ENCODE results near the gene UBE2U. TPM values are rescaled to one million over a fixed set of nuclear protein-coding genes. Genes with fewer than 3 reads are reported as not detected.
"Not testable (repeated sequence)": the region's sequence is repeated elsewhere in the genome, so short reads cannot be mapped to it uniquely, and the experiment has no call there.

UBE2U gene
- total RNA-seq, 1 experiment from 2014 or later: not detected

DNA sequence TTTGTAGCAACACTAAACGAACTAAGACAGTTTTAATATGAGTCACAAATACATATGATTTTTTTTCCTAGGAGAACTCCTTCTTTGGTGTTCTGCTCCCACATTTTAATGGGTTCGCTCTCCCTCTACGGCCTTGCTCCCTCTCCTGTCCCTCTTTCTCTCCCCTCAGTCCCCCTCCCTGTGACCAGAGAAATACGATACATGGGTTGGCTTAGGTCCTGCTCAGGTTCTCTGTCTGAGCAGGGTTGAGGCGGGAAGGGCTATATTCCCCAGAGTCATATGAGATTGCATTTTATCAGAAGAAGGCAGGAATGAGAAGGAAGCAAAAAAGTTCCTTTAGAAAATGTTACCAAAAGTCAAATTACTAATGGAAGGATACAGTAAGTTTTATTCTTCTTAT, 44.6 kb downstream of the UBE2U start:
- no peaks in the 10 kb centered on the region for H3K36me3 Mint-ChIP-seq (ENCODE audit: insufficient read depth, unreplicated experiment)
- TF ChIP-seq CTCF (IDR thresholded peaks at IDR 0.05; ENCODE audit: unreplicated experiment): no peak
- no TSS peak for BruUV-seq (replicated peaks)
- H3K4me1 Mint-ChIP-seq (ENCODE audit: low read depth, unreplicated experiment): peaks cover 20% of the 10 kb centered on the region
- H3K4me3 Mint-ChIP-seq (ENCODE audit: low read depth, unreplicated experiment): no peak overlapping the region
- no peak overlapping the region for H3K27ac Mint-ChIP-seq (ENCODE audit: unreplicated experiment)
- CTCF ChIA-PET: interaction anchor here (0.6 to 1.1 kb wide), 4 partner anchors 19 to 672 kb away, joined by 3 to 4 read pairs (median 3); no protein-coding TSS in a partner anchor
- no peaks in the 10 kb centered on the region for H3K9me3 Mint-ChIP-seq (ENCODE audit: low read depth, unreplicated experiment)
- H3K27me3 Mint-ChIP-seq (ENCODE audit: unreplicated experiment): peaks cover 11% of the 10 kb centered on the region
- DNase-seq: no peak
- intact Hi-C loops (cut with micrococcal nuclease; ENCODE audit: unreplicated experiment): no loop called here

DNA sequence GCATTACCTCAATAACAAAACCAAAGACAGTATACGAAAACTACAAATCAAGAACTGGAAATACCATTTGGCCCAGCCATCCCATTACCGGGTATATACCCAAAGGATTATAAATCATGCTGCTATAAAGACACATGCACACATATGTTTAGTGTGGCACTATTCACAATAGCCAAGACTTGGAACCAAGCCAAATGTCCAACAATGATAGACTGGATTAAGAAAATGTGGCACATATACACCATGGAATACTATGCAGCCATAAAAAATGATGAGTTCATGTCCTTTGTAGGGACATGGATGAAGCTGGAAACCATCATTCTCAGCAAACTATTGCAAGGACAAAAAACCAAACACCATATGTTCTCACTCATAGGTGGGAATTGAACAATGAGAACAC, 47.0 kb downstream of the UBE2U start:
- H3K36me3 Mint-ChIP-seq (ENCODE audit: insufficient read depth, unreplicated experiment); DNase-seq; H3K9me3 Mint-ChIP-seq (ENCODE audit: low read depth, unreplicated experiment); CTCF ChIA-PET; intact Hi-C loops (cut with micrococcal nuclease; ENCODE audit: unreplicated experiment); BruUV-seq (replicated peaks); H3K27ac Mint-ChIP-seq (ENCODE audit: unreplicated experiment); H3K4me1 Mint-ChIP-seq (ENCODE audit: low read depth, unreplicated experiment); H3K4me3 Mint-ChIP-seq (ENCODE audit: low read depth, unreplicated experiment): not testable (repeated sequence)
- H3K27me3 Mint-ChIP-seq (ENCODE audit: unreplicated experiment): peaks cover 35% of the 10 kb centered on the region

GRCh38 chr1:64251971-64252370, 48.5 kb downstream of the UBE2U start:
- intact Hi-C loops (cut with micrococcal nuclease; ENCODE audit: unreplicated experiment): no loop called here
- Mint-ChIP-seq H3K27me3 (ENCODE audit: unreplicated experiment) (peaks cover 44% of the 10 kb centered on the region), H3K36me3 (ENCODE audit: insufficient read depth, unreplicated experiment) (no peaks in the 10 kb centered on the region), H3K9me3 (ENCODE audit: low read depth, unreplicated experiment) (peaks cover 2% of the 10 kb centered on the region), H3K4me3 (ENCODE audit: low read depth, unreplicated experiment) (no peak overlapping the region), H3K27ac (ENCODE audit: unreplicated experiment) (no peak overlapping the region), H3K4me1 (ENCODE audit: low read depth, unreplicated experiment) (no peaks in the 10 kb centered on the region)
- BruUV-seq (replicated peaks): no TSS peak
- no peak for DNase-seq
- no peak for TF ChIP-seq CTCF (IDR thresholded peaks at IDR 0.05; ENCODE audit: unreplicated experiment)
- CTCF ChIA-PET: no interaction called here

DNA sequence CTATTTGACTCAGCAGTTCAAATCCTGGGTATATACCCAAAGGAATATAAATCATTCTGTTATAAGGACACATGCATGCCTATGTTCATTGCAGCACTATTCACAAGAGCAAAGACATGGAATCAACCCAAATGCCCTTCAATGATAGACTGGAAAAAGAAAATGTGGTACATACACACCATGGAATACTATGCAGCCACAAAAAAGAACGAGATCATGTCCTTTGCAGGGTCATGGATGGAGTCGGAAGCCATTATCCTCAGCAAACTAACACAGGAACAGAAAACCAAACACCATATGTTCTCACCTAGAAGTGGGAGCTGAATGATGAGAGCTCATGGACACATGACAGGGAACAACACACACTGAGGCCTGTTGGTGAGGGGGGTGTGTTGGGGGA, 53.8 kb downstream of the UBE2U start:
- H3K4me1 Mint-ChIP-seq (ENCODE audit: low read depth, unreplicated experiment); DNase-seq; H3K9me3 Mint-ChIP-seq (ENCODE audit: low read depth, unreplicated experiment); intact Hi-C loops (cut with micrococcal nuclease; ENCODE audit: unreplicated experiment); H3K36me3 Mint-ChIP-seq (ENCODE audit: insufficient read depth, unreplicated experiment); H3K27ac Mint-ChIP-seq (ENCODE audit: unreplicated experiment); BruUV-seq (replicated peaks); H3K4me3 Mint-ChIP-seq (ENCODE audit: low read depth, unreplicated experiment): not testable (repeated sequence)
- peaks cover 55% of the 10 kb centered on the region for H3K27me3 Mint-ChIP-seq (ENCODE audit: unreplicated experiment)
- CTCF ChIA-PET: interaction anchor here (0.7 kb wide), 1 partner anchor 30 kb away, joined by 3 read pairs; no protein-coding TSS in a partner anchor

GRCh38 chr1:64258444-64258843, 55.0 kb downstream of the UBE2U start:
- CTCF ChIA-PET; H3K27ac Mint-ChIP-seq (ENCODE audit: unreplicated experiment); H3K9me3 Mint-ChIP-seq (ENCODE audit: low read depth, unreplicated experiment); intact Hi-C loops (cut with micrococcal nuclease; ENCODE audit: unreplicated experiment); H3K4me1 Mint-ChIP-seq (ENCODE audit: low read depth, unreplicated experiment); BruUV-seq (replicated peaks); H3K36me3 Mint-ChIP-seq (ENCODE audit: insufficient read depth, unreplicated experiment); DNase-seq; H3K4me3 Mint-ChIP-seq (ENCODE audit: low read depth, unreplicated experiment): not testable (repeated sequence)
- peaks cover 55% of the 10 kb centered on the region for H3K27me3 Mint-ChIP-seq (ENCODE audit: unreplicated experiment)

DNA sequence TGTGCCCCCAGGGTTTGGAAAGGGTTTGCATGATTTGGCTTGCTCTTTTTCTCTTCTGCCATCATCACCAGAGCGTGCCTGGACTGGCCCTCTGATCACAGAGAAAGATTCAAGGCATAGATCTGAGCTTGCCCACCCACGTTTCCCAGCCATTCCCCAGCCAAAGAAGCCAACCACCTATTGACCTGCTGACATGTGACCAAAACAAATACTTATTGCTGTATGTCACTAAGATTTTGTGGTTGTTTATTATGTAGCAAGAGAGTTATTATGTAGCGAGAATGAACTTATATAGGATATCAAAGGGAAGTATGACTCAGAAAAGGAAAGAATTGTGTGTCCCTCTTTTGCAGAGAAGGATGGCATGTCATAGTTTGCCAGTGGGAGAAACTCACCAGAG, 59.9 kb downstream of the UBE2U start:
- H3K27me3 Mint-ChIP-seq (ENCODE audit: unreplicated experiment): peaks cover 32% of the 10 kb centered on the region
- H3K4me1 Mint-ChIP-seq (ENCODE audit: low read depth, unreplicated experiment): no peaks in the 10 kb centered on the region
- no peak for TF ChIP-seq CTCF (IDR thresholded peaks at IDR 0.05; ENCODE audit: unreplicated experiment)
- H3K27ac Mint-ChIP-seq (ENCODE audit: unreplicated experiment): no peak overlapping the region
- H3K9me3 Mint-ChIP-seq (ENCODE audit: low read depth, unreplicated experiment): no peaks in the 10 kb centered on the region
- H3K36me3 Mint-ChIP-seq (ENCODE audit: insufficient read depth, unreplicated experiment): no peaks in the 10 kb centered on the region
- no peak for DNase-seq
- CTCF ChIA-PET: interaction anchor here (0.8 kb wide), 1 partner anchor 358 kb away, joined by 3 read pairs; no protein-coding TSS in a partner anchor
- BruUV-seq (replicated peaks): no TSS peak
- H3K4me3 Mint-ChIP-seq (ENCODE audit: low read depth, unreplicated experiment): no peak overlapping the region
- intact Hi-C loops (cut with micrococcal nuclease; ENCODE audit: unreplicated experiment): no loop called here

Data from Calu3 (cell line).